BLaER1 treated with 17β-estradiol and CSF1 and Interleukin-3, amounts not matched to agents 10 nM and 100 nM (cell line): ENCODE results near the gene RNPC3.
"Not testable (repeated sequence)": the region's sequence is repeated elsewhere in the genome, so short reads cannot be mapped to it uniquely, and the experiment has no call there.

Experiments
- H3K27ac ChIP-seq, 11 experiments: shearing (Covaris generic); formaldehyde crosslinking; 2 replicates each; pipeline ENCODE4 v1.8.1; 2022
- H3K27me3 ChIP-seq, 11 experiments: shearing (Covaris generic); formaldehyde crosslinking; 2 replicates each; pipeline ENCODE4 v1.8.1; 2022
- H3K36me3 ChIP-seq, 11 experiments: shearing (Covaris generic); formaldehyde crosslinking; 2 replicates each; pipeline ENCODE4 v1.8.1; 2022
- H3K4me1 ChIP-seq, 10 experiments: shearing (Covaris generic); formaldehyde crosslinking; 2 replicates each; pipeline ENCODE4 v1.8.1; 2022
- H3K4me2 ChIP-seq, 11 experiments: shearing (Covaris generic); formaldehyde crosslinking; 2 replicates each; pipeline ENCODE4 v1.8.1; 2022
- H3K4me3 ChIP-seq, 10 experiments: shearing (Covaris generic); formaldehyde crosslinking; 2 replicates each; pipeline ENCODE4 v1.8.1; 2022
- H3K9ac ChIP-seq, 11 experiments: shearing (Covaris generic); formaldehyde crosslinking; 2 replicates each; pipeline ENCODE4 v1.8.1; 2022
- H3K9me3 ChIP-seq, 11 experiments: shearing (Covaris generic); formaldehyde crosslinking; replicated peaks in 1 of 11; 2 replicates each; pipeline ENCODE4 v1.8.1; 2022
- H4K20me1 ChIP-seq, 11 experiments: shearing (Covaris generic); formaldehyde crosslinking; 2 replicates each; pipeline ENCODE4 v1.8.1; 2022
- Cebpa-rat ChIP-seq, 11 experiments: shearing (Covaris generic); IDR thresholded peaks; 2 replicates each; pipeline ENCODE4 v1.8.1; 2022

Gene RNPC3

GRCh38 chr1:103569493-103569892, 44.0 kb downstream of the RNPC3 start:
- TF ChIP-seq Cebpa-rat (IDR thresholded peaks at IDR 0.05) = no peak
- H3K27ac ChIP-seq = no peak overlapping the region
- H3K9ac ChIP-seq = no peak overlapping the region
- peaks cover 0 to 20% (median 12%) of the 10 kb centered on the region in 11 experiments; a peak in 17 of 22 replicates for H3K36me3 ChIP-seq
- H3K4me3 ChIP-seq = no peak overlapping the region
- H4K20me1 ChIP-seq = no peaks in the 10 kb centered on the region
- no peak overlapping the region for H3K4me2 ChIP-seq
- H3K27me3 ChIP-seq = no peaks in the 10 kb centered on the region
- H3K9me3 ChIP-seq = peaks cover 0 to 15% (median 12%) of the 10 kb centered on the region in 11 experiments; a peak in 14 of 22 replicates
- peaks cover 0 to 4% (median 0%) of the 10 kb centered on the region in 10 experiments; a peak in 4 of 20 replicates for H3K4me1 ChIP-seq

DNA sequence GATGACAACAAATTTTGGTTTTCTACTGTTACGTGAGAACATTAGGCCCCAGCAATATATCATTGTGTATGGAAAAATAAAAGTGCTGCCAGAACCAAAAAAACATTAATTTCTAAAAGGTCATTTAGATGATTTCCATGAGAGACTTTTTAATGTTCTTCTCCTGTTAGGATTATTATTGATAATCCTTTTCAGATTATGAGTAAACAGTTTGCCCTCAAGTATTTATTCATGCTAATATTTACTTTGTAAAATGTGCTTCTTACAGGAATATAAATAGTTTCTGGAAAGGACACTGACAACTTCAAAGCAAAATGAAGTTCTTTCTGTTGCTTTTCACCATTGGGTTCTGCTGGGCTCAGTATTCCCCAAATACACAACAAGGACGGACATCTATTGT, 45.8 kb downstream of the RNPC3 start, which contains the start of gene AMY2B:
TSS of gene AMY2B (plus strand) at position 301 of the 400 bp plus-strand sequence. CDS start at position 315, 14 bp downstream.
- H3K4me1 ChIP-seq = peaks cover 0 to 11% (median 2%) of the 10 kb centered on the region in 10 experiments; a peak in 7 of 20 replicates
- not testable (repeated sequence) for H3K4me2 ChIP-seq, H3K9ac ChIP-seq, H4K20me1 ChIP-seq, H3K27ac ChIP-seq, H3K27me3 ChIP-seq, H3K4me3 ChIP-seq
- peaks cover 0 to 15% (median 12%) of the 10 kb centered on the region in 11 experiments; a peak in 14 of 22 replicates for H3K9me3 ChIP-seq
- H3K36me3 ChIP-seq = peaks cover 0 to 20% (median 12%) of the 10 kb centered on the region in 11 experiments; a peak in 17 of 22 replicates

DNA sequence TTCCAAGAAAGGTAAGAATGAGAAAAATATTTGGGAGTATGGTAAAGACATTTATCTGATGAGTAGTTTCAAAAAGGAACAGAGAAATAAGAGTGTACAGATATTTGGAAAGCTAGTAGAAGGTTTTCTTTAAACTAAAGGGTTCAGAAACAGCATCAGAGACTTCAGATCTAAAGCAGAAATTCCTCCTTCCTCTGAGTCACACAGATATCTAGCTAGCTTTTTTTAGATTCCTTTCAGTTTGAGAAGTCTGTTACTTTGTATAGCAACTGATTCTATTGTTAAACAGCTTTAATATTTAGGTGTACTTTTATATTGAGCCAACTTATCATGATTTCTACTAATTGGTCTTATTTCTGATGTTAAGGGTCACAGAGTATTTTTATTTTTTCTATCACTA, 50.6 kb downstream of the RNPC3 start:
- no peaks in the 10 kb centered on the region for H4K20me1 ChIP-seq

DNA sequence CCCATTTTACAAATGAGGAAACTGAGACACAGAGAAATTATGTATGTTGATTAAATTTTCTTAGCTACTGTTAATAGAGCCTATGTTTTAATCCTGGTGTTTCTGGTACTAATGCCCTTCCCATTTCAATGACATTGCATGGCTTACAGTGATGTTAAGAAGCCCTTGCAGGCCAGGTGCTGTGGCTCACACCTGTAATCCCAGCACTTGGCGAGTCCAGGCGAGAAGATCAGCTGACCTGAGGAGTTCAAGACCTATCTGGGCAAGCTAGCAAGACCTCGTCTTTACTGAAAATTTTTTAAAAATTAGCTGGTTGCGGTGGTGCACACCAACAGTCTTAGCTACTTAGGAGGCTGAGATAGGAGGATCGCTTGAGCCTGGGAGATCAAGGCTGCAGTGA, 51.3 kb downstream of the RNPC3 start:
- not testable (repeated sequence) for H3K4me3 ChIP-seq, H3K36me3 ChIP-seq, H3K4me2 ChIP-seq, H3K9me3 ChIP-seq, H4K20me1 ChIP-seq, H3K27me3 ChIP-seq, H3K9ac ChIP-seq, H3K27ac ChIP-seq
- peaks cover 0 to 13% (median 0%) of the 10 kb centered on the region in 10 experiments; a peak in 3 of 20 replicates for H3K4me1 ChIP-seq

More for the DNA sequence above, 50.6 kb downstream of the RNPC3 start:
- H3K27ac ChIP-seq = no peak overlapping the region
- no peak for TF ChIP-seq Cebpa-rat (IDR thresholded peaks at IDR 0.05)
- no peak overlapping the region for H3K9ac ChIP-seq
- no peaks in the 10 kb centered on the region for H3K9me3 ChIP-seq
- peaks cover 0 to 13% (median 0%) of the 10 kb centered on the region in 10 experiments; a peak in 3 of 20 replicates for H3K4me1 ChIP-seq
- no peak overlapping the region for H3K4me3 ChIP-seq
- no peaks in the 10 kb centered on the region for H3K36me3 ChIP-seq
- H3K4me2 ChIP-seq = peak overlapping the region in 1 of 11 experiments; percentile 3; a peak in 1 of 22 replicates
- H3K27me3 ChIP-seq = no peaks in the 10 kb centered on the region

DNA sequence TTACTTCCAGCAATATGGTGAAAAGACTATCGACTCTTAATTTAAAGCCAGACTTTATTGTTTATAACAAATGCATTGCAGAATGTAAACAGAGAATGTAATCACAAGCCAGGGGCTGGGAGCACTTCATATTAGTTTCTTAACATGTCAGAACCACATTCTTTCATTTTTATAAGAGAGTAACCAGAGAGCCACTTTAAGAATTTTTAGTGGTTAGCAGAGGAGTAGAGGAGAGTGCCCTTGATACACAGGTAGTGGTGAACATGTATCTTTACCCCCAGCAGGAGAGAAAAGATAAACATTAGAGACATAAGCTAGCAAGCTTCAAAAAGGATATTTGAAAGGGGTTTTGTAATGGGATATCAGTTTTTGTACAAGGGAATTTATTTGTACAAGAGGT, 57.0 kb downstream of the RNPC3 start:
- Histone ChIP-seq H3K36me3 (no peaks in the 10 kb centered on the region), H3K4me1 (no peaks in the 10 kb centered on the region), H3K27me3 (no peaks in the 10 kb centered on the region), H3K4me3 (no peak overlapping the region), H3K9ac (no peak overlapping the region), H4K20me1 (no peaks in the 10 kb centered on the region), H3K27ac (no peak overlapping the region), H3K4me2 (no peak overlapping the region), H3K9me3 (peaks cover 2 to 5% (median 4%) of the 10 kb centered on the region in 11 experiments; a peak in 17 of 22 replicates)
- no peak for TF ChIP-seq Cebpa-rat (IDR thresholded peaks at IDR 0.05)

GRCh38 chr1:103583887-103584286, 58.4 kb downstream of the RNPC3 start:
- no peaks in the 10 kb centered on the region for H4K20me1 ChIP-seq
- H3K9me3 ChIP-seq = peaks cover 14 to 20% (median 18%) of the 10 kb centered on the region in 11 experiments
- no peak overlapping the region for H3K9ac ChIP-seq
- TF ChIP-seq Cebpa-rat (IDR thresholded peaks at IDR 0.05) = no peak
- H3K4me3 ChIP-seq = no peak overlapping the region
- H3K4me1 ChIP-seq = no peaks in the 10 kb centered on the region
- H3K4me2 ChIP-seq = no peak overlapping the region
- H3K36me3 ChIP-seq = peaks cover 0 to 5% (median 0%) of the 10 kb centered on the region in 11 experiments; a peak in 1 of 22 replicates
- H3K27me3 ChIP-seq = no peaks in the 10 kb centered on the region
- no peak overlapping the region for H3K27ac ChIP-seq

DNA sequence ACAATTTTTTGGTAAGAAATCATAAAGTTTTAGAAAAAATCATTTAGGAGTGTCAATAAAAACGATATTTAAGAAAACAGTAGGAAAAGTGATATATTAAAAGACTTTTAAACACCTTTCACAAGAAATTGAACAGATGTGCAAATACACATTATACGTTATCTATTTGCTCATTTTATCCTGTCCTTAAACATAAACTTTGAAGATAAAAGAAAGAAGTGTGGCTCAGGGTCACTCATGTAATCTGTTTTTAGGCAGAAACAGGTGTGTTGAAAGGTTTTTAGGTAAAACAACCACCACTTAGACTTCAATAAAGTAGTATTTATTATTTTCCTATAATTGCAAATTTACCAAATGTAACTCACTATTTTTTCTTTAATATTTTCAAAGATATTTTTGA, 59.0 kb downstream of the RNPC3 start:
- Histone ChIP-seq H3K4me2 (no peak overlapping the region), H3K36me3 (peaks cover 0 to 5% (median 0%) of the 10 kb centered on the region in 11 experiments; a peak in 1 of 22 replicates), H3K4me1 (no peaks in the 10 kb centered on the region), H3K9ac (no peak overlapping the region), H4K20me1 (no peaks in the 10 kb centered on the region), H3K27me3 (no peaks in the 10 kb centered on the region), H3K4me3 (no peak overlapping the region), H3K27ac (no peak overlapping the region), H3K9me3 (peaks cover 19 to 26% (median 24%) of the 10 kb centered on the region in 11 experiments)
- TF ChIP-seq Cebpa-rat (IDR thresholded peaks at IDR 0.05) = no peak

GRCh38 chr1:103602740-103603139, 77.2 kb downstream of the RNPC3 start:
- H4K20me1 ChIP-seq, H3K4me1 ChIP-seq, H3K27ac ChIP-seq, H3K36me3 ChIP-seq, H3K9ac ChIP-seq, H3K4me3 ChIP-seq, H3K27me3 ChIP-seq, H3K9me3 ChIP-seq, H3K4me2 ChIP-seq: not testable (repeated sequence)
